Measurements from ENCODE around the gene MAP4K2. TPM values are rescaled to one million over a fixed set of nuclear protein-coding genes. Genes with fewer than 3 reads are reported as not detected.
A peak's percentile ranks its signal among the peaks of the same experiment; 100 is the strongest.

MAP4K2 gene
- total RNA-seq, 4 donors from 2014 or later = 13.6 to 20.4 (median 15.3) TPM

GRCh38 chr11:64814712-64815187 is 11.7 kb upstream of the MAP4K2 start:
- no peak for DNase-seq (ENCODE audit: low spot score in 2 of 2)
- no peaks in the 10 kb centered on the region for H3K36me3 ChIP-seq
- H3K27ac ChIP-seq = no peak overlapping the region
- WGBS = 62% methylated on average over 7 of the region's 7 CpGs
- H3K4me3 ChIP-seq = no peak overlapping the region
- no peaks in the 10 kb centered on the region for H3K9me3 ChIP-seq
- TF ChIP-seq POLR2AphosphoS5 (IDR thresholded peaks at IDR 0.05) (no peak), EP300 (IDR thresholded peaks at IDR 0.05) (no peak), CTCF (IDR thresholded peaks at IDR 0.05) (no peak), POLR2A (IDR thresholded peaks at IDR 0.05) (no peak)
- peaks cover 6% of the 10 kb centered on the region for H3K4me1 ChIP-seq
- no peaks in the 10 kb centered on the region for H3K27me3 ChIP-seq

- no peaks in the 10 kb centered on the region for H3K27me3 ChIP-seq
- no peaks in the 10 kb centered on the region for H3K9me3 ChIP-seq
- TF ChIP-seq CTCF (IDR thresholded peaks at IDR 0.05) = no peak
- TF ChIP-seq POLR2AphosphoS5 (IDR thresholded peaks at IDR 0.05) = no peak
- no peak for TF ChIP-seq POLR2A (IDR thresholded peaks at IDR 0.05)
- TF ChIP-seq EP300 (IDR thresholded peaks at IDR 0.05) = no peak
- WGBS = 88% methylated on average over 5 of the region's 5 CpGs
- no peak for DNase-seq (ENCODE audit: low spot score in 2 of 2)
- no peaks in the 10 kb centered on the region for H3K36me3 ChIP-seq
- H3K4me3 ChIP-seq = no peak overlapping the region
- peaks cover 15% of the 10 kb centered on the region for H3K4me1 ChIP-seq
- H3K27ac ChIP-seq = no peak overlapping the region
Measured at GRCh38 chr11:64813826-64814225, 10.8 kb upstream of the MAP4K2 start.

GRCh38 chr11:64810891-64811272 is 7.9 kb upstream of the MAP4K2 start:
- H3K36me3 ChIP-seq = peaks cover 21% of the 10 kb centered on the region

GRCh38 chr11:64810271-64810890 is 7.4 kb upstream of the MAP4K2 start, which contains the start of gene MEN1:
Gene MEN1, minus strand, starts transcription at chr11:64810551. Its CDS starts 442 bp downstream, at chr11:64810109.
- H3K27ac ChIP-seq = peak within 1 kb of the TSS; percentile 42
- peak within 1 kb of the TSS; percentile 70 for H3K4me3 ChIP-seq
- peak; percentile 97 for DNase-seq (ENCODE audit: low spot score in 2 of 2)
- H3K27me3 ChIP-seq = no peaks in the 10 kb centered on the region
- H3K36me3 ChIP-seq = peaks cover 23% of the 10 kb centered on the region
- H3K4me1 ChIP-seq = peaks cover 15% of the 10 kb centered on the region
- under 1% methylated on average over 26 of the region's 46 CpGs for WGBS
- H3K9me3 ChIP-seq = no peaks in the 10 kb centered on the region
- peak in 1 of 3 donors; percentile 73 for TF ChIP-seq POLR2AphosphoS5 (IDR thresholded peaks at IDR 0.05)
- no peak for TF ChIP-seq EP300 (IDR thresholded peaks at IDR 0.05)

More at GRCh38 chr11:64810891-64811272, 7.9 kb upstream of the MAP4K2 start:
- Histone ChIP-seq H3K4me3 (peak overlapping the region; percentile 70), H3K27me3 (no peaks in the 10 kb centered on the region), H3K4me1 (peaks cover 15% of the 10 kb centered on the region), H3K27ac (no peak overlapping the region), H3K9me3 (no peaks in the 10 kb centered on the region)
- no peak for DNase-seq (ENCODE audit: low spot score in 2 of 2)
- 52% methylated on average over 17 of the region's 17 CpGs for WGBS
- TF ChIP-seq POLR2A (IDR thresholded peaks at IDR 0.05) (no peak), EP300 (IDR thresholded peaks at IDR 0.05) (no peak), CTCF (IDR thresholded peaks at IDR 0.05) (no peak), POLR2AphosphoS5 (IDR thresholded peaks at IDR 0.05) (no peak)

GRCh38 chr11:64809781-64810241 is 6.8 kb upstream of the MAP4K2 start:
- TF ChIP-seq POLR2A (IDR thresholded peaks at IDR 0.05) (no peak), CTCF (IDR thresholded peaks at IDR 0.05) (no peak), EP300 (IDR thresholded peaks at IDR 0.05) (no peak), POLR2AphosphoS5 (IDR thresholded peaks at IDR 0.05) (no peak)
- peaks cover 23% of the 10 kb centered on the region for H3K36me3 ChIP-seq
- H3K4me1 ChIP-seq = peaks cover 15% of the 10 kb centered on the region
- no peaks in the 10 kb centered on the region for H3K27me3 ChIP-seq
- peak overlapping the region; percentile 42 for H3K27ac ChIP-seq
- DNase-seq (ENCODE audit: low spot score in 2 of 2) = no peak
- 10% methylated on average over 12 of the region's 44 CpGs for WGBS
- H3K4me3 ChIP-seq = peak overlapping the region; percentile 70
- H3K9me3 ChIP-seq = no peaks in the 10 kb centered on the region

Measured in suprapubic skin (tissue), 4 donors.